Measurements from ENCODE around the gene AHDC1. TPM values are rescaled to one million over a fixed set of nuclear protein-coding genes. Genes with fewer than 3 reads are reported as not detected.

AHDC1 gene
- total RNA-seq, 4 donors from 2014 or later, result 25.5 to 91.4 (median 47.8) TPM

GRCh38 chr1:27576806-27577227, 27.1 kb downstream of the AHDC1 start:
- Histone ChIP-seq H3K36me3 (no peaks in the 10 kb centered on the region), H3K27ac (peak overlapping the region; percentile 87 to 98 (median 89)), H3K9me3 (no peaks in the 10 kb centered on the region), H3K4me1 (peaks cover 74 to 91% of the 10 kb centered on the region in 2 donors), H3K4me3 (replicated peaks in 1 of 3) (no peak overlapping the region), H3K27me3 (no peaks in the 10 kb centered on the region)
- DNase-seq, result peak in 1 of 2 donors; percentile 11
- TF ChIP-seq POLR2A (IDR thresholded peaks at IDR 0.05) (no peak), CTCF (IDR thresholded peaks at IDR 0.05) (no peak)
- intact Hi-C loops (cut with DNase I), result no loop called here
- 62 to 72% methylated on average over 6 to 7 of the region's 7 CpGs for WGBS, 2 donors

GRCh38 chr1:27575840-27576331, 28.1 kb downstream of the AHDC1 start:
- peak; percentile 94 to 95 for DNase-seq
- 21 to 27% methylated on average over 5 to 7 of the region's 44 CpGs for WGBS, 2 donors
- intact Hi-C loops (cut with DNase I), result no loop called here

GRCh38 chr1:27574871-27575831, 28.8 kb downstream of the AHDC1 start:
- TF ChIP-seq CTCF (IDR thresholded peaks at IDR 0.05) (peak in 2 of 6 experiments; percentile 23 to 29), POLR2A (IDR thresholded peaks at IDR 0.05) (peak in 1 of 2 donors; percentile 38)
- H3K27ac ChIP-seq, result peak overlapping the region; percentile 87 to 98 (median 89)
- intact Hi-C loops (cut with DNase I), result no loop called here
- peaks cover 82 to 92% of the 10 kb centered on the region in 2 donors for H3K4me1 ChIP-seq
- DNase-seq, result peak; percentile 91 to 93
- no peaks in the 10 kb centered on the region for H3K9me3 ChIP-seq
- H3K4me3 ChIP-seq (replicated peaks in 1 of 3), result peak overlapping the region in 1 of 3 donors; percentile 34
- WGBS, 2 donors, result 1 to 9% methylated on average over 12 to 38 of the region's 83 CpGs
- no peaks in the 10 kb centered on the region for H3K36me3 ChIP-seq
- H3K27me3 ChIP-seq, result no peaks in the 10 kb centered on the region

More at GRCh38 chr1:27575840-27576331, 28.1 kb downstream of the AHDC1 start:
- TF ChIP-seq CTCF (IDR thresholded peaks at IDR 0.05), result peak in 2 of 6 experiments; percentile 24
- peak in 1 of 2 donors; percentile 39 for TF ChIP-seq POLR2A (IDR thresholded peaks at IDR 0.05)
- Histone ChIP-seq H3K4me1 (peaks cover 81 to 91% of the 10 kb centered on the region in 2 donors), H3K9me3 (no peaks in the 10 kb centered on the region), H3K27me3 (no peaks in the 10 kb centered on the region), H3K27ac (peak overlapping the region; percentile 87 to 98 (median 89)), H3K36me3 (no peaks in the 10 kb centered on the region), H3K4me3 (replicated peaks in 1 of 3) (peak overlapping the region in 1 of 3 donors; percentile 34)

- DNase-seq, result no peak
- TF ChIP-seq CTCF (IDR thresholded peaks at IDR 0.05) (no peak), POLR2A (IDR thresholded peaks at IDR 0.05) (no peak)
- Histone ChIP-seq H3K27ac (peak overlapping the region; percentile 87 to 98 (median 89)), H3K9me3 (no peaks in the 10 kb centered on the region), H3K4me3 (replicated peaks in 1 of 3) (no peak overlapping the region), H3K36me3 (no peaks in the 10 kb centered on the region), H3K4me1 (peaks cover 79 to 90% of the 10 kb centered on the region in 2 donors), H3K27me3 (no peaks in the 10 kb centered on the region)
- WGBS, 2 donors, result 66 to 69% methylated on average over 8 of the region's 8 CpGs
- intact Hi-C loops (cut with DNase I), result no loop called here
These were observed 29.8 kb downstream of the AHDC1 start for GRCh38 chr1:27574001-27574781.
